Measurements from ENCODE around the gene MORF4L1. TPM values are rescaled to one million over a fixed set of nuclear protein-coding genes. Genes with fewer than 3 reads are reported as not detected.
A peak's percentile ranks its signal among the peaks of the same experiment; 100 is the strongest.
"Not testable (repeated sequence)": the region's sequence is repeated elsewhere in the genome, so short reads cannot be mapped to it uniquely, and the experiment has no call there.

The MORF4L1 gene
- total RNA-seq, 2 experiments from 2014 or later: 275 to 293 TPM

DNA sequence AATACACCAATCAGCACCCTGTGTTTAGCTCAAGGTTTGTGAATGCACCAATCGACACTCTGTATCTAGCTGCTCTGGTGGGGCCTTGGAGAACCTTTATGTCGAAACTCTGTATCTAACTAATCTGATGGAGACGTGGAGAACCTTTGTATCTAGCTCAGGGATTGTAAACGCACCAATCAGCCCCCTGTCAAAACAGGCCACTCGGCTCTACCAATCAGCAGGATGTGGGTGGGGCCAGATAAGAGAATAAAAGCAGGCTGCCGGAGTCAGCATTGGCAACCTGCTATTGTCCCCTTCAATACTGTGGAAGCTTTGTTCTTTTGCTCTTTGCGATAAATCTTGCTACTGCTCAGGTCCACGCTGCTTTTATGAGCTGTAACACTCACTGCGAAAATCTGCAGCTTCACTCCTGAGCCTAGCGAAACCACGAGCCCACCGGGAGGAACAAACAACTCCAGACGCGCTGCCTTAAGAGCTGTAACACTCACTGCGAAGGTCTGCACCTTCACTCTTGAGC, 25.2 kb upstream of the MORF4L1 start:
- H3K4me3 Mint-ChIP-seq, DNase-seq, H3K27me3 Mint-ChIP-seq, H3K4me1 Mint-ChIP-seq, H3K9me3 Mint-ChIP-seq, H3K27ac Mint-ChIP-seq, H3K36me3 Mint-ChIP-seq: not testable (repeated sequence)

- Mint-ChIP-seq H3K36me3 (no peaks in the 10 kb centered on the region), H3K4me1 (peaks cover 3% of the 10 kb centered on the region)
Measured at GRCh38 chr15:78850352-78850751, 22.3 kb upstream of the MORF4L1 start.

DNA sequence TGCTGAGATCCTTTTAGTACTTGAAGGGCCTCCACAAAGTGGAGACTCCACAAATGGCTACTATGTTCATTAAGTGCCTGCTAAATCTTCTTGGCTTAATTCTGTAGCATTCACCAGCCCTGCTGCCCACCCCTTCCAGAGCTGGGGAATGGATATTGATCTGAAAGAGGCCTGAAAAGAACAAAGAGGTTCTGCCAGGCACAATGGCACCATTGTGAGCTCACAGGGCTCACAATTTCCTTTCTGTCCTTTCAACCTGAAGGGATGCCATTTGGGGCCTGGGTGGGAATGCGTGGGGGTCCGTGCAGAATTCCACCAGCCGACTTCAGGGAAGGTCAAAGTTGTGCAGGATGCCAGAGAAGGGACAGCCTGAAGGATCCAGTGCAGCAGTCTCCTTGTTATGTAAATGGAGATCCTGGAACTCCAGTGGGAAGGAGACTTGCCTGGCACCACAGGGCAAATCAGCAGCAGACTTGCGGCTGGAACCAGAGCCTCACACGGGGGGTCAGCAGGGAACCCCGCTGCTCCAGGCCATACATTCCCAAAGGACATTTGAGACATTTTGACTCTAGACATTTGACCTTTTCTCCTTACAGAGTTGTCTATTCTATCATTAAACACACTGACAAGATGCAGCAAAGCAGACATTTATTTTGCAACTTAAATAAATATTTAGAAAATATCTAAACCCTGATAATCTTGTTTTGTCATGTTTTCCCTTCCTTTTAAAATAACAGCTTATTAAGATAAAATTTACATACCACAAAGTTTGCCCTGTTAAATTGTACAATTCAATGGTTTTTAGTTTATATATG, 21.5 kb upstream of the MORF4L1 start:
- no peaks in the 10 kb centered on the region for H3K36me3 Mint-ChIP-seq
- H3K4me3 Mint-ChIP-seq: no peak overlapping the region
- no peaks in the 10 kb centered on the region for H3K27me3 Mint-ChIP-seq
- H3K27ac Mint-ChIP-seq: no peak overlapping the region
- peaks cover 6% of the 10 kb centered on the region for H3K4me1 Mint-ChIP-seq
- no peaks in the 10 kb centered on the region for H3K9me3 Mint-ChIP-seq
- no peak for DNase-seq

More at GRCh38 chr15:78850352-78850751, 22.3 kb upstream of the MORF4L1 start:
- no peaks in the 10 kb centered on the region for H3K27me3 Mint-ChIP-seq
- H3K9me3 Mint-ChIP-seq: no peaks in the 10 kb centered on the region
- no peak overlapping the region for H3K27ac Mint-ChIP-seq
- DNase-seq: no peak
- H3K4me3 Mint-ChIP-seq: no peak overlapping the region

GRCh38 chr15:78853500-78853899, 19.2 kb upstream of the MORF4L1 start:
- DNase-seq: no peak
- Mint-ChIP-seq H3K9me3 (no peaks in the 10 kb centered on the region), H3K27ac (no peak overlapping the region), H3K36me3 (no peaks in the 10 kb centered on the region), H3K27me3 (no peaks in the 10 kb centered on the region), H3K4me1 (peaks cover 6% of the 10 kb centered on the region), H3K4me3 (no peak overlapping the region)

DNA sequence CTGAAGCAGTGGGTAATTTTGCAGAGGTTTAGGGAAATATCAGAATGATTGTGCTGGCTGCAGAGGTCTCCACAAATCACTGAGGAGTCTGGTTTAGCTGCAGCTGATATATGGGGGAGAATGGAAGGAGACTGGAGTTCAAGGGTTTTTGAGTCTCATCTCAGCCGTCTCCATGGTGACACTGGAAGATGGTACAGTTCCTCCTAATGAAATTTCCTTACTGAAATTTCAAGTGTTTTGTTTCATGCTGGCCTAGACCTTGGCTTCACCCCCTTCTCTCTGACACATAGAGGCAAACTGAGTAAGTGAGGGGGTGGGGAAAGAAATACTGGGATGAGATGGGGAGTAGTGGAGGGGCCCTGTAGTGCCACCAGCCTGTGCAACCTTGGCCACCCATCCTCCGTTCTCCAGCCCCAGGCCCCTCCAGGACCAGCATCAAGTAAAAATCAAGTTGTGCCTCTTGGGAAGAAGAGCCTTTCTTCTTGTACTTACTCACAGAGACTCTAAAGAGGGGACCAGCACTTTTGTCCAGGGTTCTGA, 17.8 kb upstream of the MORF4L1 start:
- H3K27ac Mint-ChIP-seq: no peak overlapping the region
- H3K4me1 Mint-ChIP-seq: peaks cover 7% of the 10 kb centered on the region

DNA sequence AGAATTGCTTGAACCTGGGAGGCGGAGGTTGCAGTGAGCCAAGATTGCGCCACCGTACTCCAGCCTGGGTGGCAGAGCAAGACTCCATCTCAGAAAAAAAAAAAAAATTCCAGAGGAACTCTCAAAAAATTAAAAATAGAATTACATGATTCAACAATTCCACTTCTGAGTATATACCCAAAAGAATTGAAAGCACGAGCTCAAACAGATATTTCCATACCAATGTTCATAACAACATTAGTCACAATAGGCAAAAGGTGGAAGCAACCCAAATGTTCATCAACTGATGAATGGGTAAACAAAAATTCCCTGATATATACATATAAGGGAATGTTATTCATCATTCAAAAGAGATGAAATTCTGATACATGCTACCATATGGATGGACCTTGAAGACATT, 16.9 kb upstream of the MORF4L1 start:
- Mint-ChIP-seq H3K27ac (no peak overlapping the region), H3K36me3 (no peaks in the 10 kb centered on the region), H3K27me3 (peaks cover 6% of the 10 kb centered on the region), H3K9me3 (no peaks in the 10 kb centered on the region), H3K4me1 (peaks cover 11% of the 10 kb centered on the region), H3K4me3 (no peak overlapping the region)
- DNase-seq: no peak

More for the DNA sequence above, 17.8 kb upstream of the MORF4L1 start:
- H3K9me3 Mint-ChIP-seq: no peaks in the 10 kb centered on the region
- H3K36me3 Mint-ChIP-seq: no peaks in the 10 kb centered on the region
- H3K27me3 Mint-ChIP-seq: no peaks in the 10 kb centered on the region
- no peak for DNase-seq
- no peak overlapping the region for H3K4me3 Mint-ChIP-seq

DNA sequence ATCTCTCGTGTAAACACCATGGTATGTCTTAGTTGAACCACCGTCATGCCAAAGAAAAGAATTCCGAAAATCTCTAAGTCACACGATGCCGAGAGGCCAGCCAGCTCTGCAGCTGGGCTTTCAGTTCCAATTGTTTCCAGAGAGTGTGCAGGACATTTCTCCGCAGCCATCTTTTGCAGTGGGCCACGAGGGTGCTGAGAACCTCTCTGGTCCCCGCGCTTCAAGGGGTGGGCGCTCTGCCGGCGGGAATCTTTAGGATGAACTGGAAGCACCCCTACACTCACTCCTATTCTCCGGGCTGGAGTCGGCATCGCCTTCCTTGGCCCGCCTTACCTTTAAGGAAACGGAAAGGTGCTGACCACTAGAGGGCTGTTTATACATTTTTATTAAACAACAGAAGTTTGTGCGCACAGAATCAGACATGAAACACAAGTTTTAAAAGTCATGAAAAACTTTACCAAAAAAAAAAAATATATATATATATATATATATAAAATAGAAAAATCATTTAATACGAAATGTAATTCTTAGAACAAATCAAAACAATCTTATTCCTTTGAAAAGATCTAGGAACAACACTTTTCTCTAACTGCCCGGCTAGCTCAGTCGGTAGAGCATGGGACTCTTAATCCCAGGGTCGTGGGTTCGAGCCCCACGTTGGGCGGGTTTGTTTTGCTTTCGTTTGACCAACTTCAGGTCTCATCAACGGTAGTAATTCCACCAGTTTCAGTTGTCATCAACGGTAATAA, 12.5 kb upstream of the MORF4L1 start:
- H3K27ac Mint-ChIP-seq: peak overlapping the region; percentile 85
- peaks cover 6% of the 10 kb centered on the region for H3K27me3 Mint-ChIP-seq
- H3K36me3 Mint-ChIP-seq: no peaks in the 10 kb centered on the region
- no peaks in the 10 kb centered on the region for H3K9me3 Mint-ChIP-seq
- peak overlapping the region; percentile 81 for H3K4me3 Mint-ChIP-seq
- DNase-seq: peak; percentile 72
- peaks cover 8% of the 10 kb centered on the region for H3K4me1 Mint-ChIP-seq

GRCh38 chr15:78865585-78865984, 7.1 kb upstream of the MORF4L1 start:
- H3K4me1 Mint-ChIP-seq, DNase-seq, H3K36me3 Mint-ChIP-seq, H3K27me3 Mint-ChIP-seq, H3K27ac Mint-ChIP-seq, H3K9me3 Mint-ChIP-seq, H3K4me3 Mint-ChIP-seq: not testable (repeated sequence)

- not testable (repeated sequence) for H3K4me1 Mint-ChIP-seq
Measured at GRCh38 chr15:78866031-78866430, 6.7 kb upstream of the MORF4L1 start.

DNA sequence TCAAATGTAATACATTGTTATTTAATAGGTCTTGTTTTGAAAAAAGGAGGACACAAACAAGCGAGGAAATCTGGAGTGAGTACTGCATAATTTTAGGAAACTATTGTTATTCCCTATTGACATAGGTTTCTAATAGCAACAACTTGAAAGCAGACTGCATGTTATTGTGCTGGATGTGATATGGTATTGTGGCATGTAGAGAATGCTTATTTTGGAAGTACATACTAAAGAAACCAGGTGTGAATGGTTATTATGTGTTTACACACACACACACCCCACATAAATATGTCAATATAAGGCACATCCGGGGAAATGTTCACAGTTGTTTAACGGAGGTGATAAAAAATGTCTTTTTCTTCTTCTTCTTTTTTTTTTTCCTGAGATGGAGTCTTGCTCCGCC, 5.9 kb upstream of the MORF4L1 start:
- no peaks in the 10 kb centered on the region for H3K9me3 Mint-ChIP-seq
- no peaks in the 10 kb centered on the region for H3K4me1 Mint-ChIP-seq
- no peak for DNase-seq
- H3K27ac Mint-ChIP-seq: no peak overlapping the region
- H3K27me3 Mint-ChIP-seq: no peaks in the 10 kb centered on the region
- no peaks in the 10 kb centered on the region for H3K36me3 Mint-ChIP-seq
- no peak overlapping the region for H3K4me3 Mint-ChIP-seq

More at GRCh38 chr15:78866031-78866430, 6.7 kb upstream of the MORF4L1 start:
- not testable (repeated sequence) for H3K9me3 Mint-ChIP-seq, H3K27ac Mint-ChIP-seq, H3K36me3 Mint-ChIP-seq, H3K27me3 Mint-ChIP-seq, DNase-seq, H3K4me3 Mint-ChIP-seq

- no peak for DNase-seq
- no peaks in the 10 kb centered on the region for H3K27me3 Mint-ChIP-seq
- no peak overlapping the region for H3K4me3 Mint-ChIP-seq
- no peak overlapping the region for H3K27ac Mint-ChIP-seq
- peaks cover 2% of the 10 kb centered on the region for H3K36me3 Mint-ChIP-seq
- H3K9me3 Mint-ChIP-seq: no peaks in the 10 kb centered on the region
- H3K4me1 Mint-ChIP-seq: peaks cover 4% of the 10 kb centered on the region
Measured at GRCh38 chr15:78868366-78868765, 4.3 kb upstream of the MORF4L1 start.

DNA sequence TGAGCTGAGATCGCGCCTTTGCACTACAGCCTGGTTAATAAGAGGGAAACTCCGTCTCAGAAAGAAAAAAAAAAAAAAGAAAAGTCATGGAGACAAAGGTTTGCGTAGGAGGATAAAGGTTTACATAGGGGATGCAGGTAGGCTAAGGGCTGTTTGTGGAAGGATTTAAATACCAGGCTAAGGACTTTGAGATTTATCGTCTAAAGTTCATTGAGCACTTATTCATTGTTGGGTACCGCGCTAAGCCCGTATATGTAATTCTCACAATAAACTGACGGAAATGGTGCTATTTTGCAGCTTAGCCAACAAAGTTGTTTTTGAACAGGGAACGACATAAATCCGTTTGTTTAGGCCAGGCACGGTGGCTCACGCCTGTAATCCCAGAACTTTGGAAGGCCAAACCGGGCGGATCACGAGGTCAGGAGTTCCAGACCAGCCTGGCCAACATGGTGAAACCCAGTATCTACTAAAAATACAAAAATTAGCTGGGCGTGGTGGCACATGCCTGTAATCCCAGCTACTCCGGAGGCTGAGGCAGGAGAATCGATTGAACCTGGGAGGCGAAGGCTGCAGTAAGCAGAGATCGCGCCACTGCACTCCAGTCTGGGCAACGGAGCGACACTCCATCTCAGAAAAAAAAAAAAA, 1.1 kb upstream of the MORF4L1 start:
- Mint-ChIP-seq H3K4me1 (peaks cover 20% of the 10 kb centered on the region), H3K27ac (peak overlapping the region; percentile 78), H3K36me3 (peaks cover 20% of the 10 kb centered on the region), H3K4me3 (peak overlapping the region; percentile 69)
- DNase-seq, H3K27me3 Mint-ChIP-seq, H3K9me3 Mint-ChIP-seq: not testable (repeated sequence)

DNA sequence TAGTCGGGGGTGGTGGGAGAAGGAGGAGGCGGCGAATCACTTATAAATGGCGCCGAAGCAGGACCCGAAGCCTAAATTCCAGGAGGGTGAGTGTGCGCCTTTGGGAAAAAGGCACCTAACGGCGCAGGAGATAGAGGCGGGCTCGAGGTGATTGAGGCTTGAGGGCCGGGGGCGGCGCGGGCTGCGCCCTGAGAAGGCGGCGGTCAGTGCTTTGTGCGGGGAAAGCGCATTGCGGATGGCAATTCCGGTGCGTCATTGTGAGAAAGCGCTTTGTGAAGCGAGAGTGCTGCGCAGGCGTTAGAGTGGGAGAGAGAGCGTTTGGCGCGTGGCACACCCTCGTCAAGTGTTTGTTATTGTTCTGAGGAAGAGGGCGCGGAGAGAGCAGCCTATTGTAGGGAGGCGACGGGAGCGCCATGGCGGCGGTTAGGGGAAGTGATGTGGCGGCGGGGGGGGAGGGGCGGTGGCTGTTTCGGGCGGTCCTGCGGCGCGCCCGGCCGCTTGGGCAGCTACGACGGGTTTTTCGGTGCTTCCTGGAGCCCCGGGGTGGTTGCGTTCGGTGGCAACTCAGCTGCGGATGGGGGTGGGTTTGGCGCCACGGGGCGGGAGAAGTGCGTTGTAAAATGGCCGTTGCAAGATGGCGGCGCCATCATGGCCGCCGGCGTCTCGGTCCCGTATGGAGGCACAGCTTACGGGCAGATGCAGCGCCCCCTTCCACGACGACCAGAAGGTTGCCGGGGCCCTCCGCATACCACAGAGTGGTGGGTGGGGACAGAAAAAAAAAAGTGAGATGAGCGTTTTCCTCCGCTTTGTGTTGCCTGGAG, 492 bp downstream of the MORF4L1 start:
- peak overlapping the region; percentile 99 for H3K27ac Mint-ChIP-seq
- peaks cover 32% of the 10 kb centered on the region for H3K4me1 Mint-ChIP-seq

More for the DNA sequence above, 492 bp downstream of the MORF4L1 start:
- Mint-ChIP-seq H3K4me3 (peak overlapping the region; percentile 93), H3K36me3 (peaks cover 25% of the 10 kb centered on the region), H3K9me3 (no peaks in the 10 kb centered on the region), H3K27me3 (no peaks in the 10 kb centered on the region)
- DNase-seq: peak; percentile 91

Measured in activated naive CD8-positive, alpha-beta T cell treated with anti-CD3 and anti-CD28 coated beads for 36 hours (primary cell).